HepG2 (cell line): ENCODE results near the gene TFAP2A. TPM values are rescaled to one million over a fixed set of nuclear protein-coding genes. Genes with fewer than 3 reads are reported as not detected.

Experiments used
- ATAC-seq: fragments of 200-7000 bp; cut with Tn5 transposase; 3 replicates; pipeline ENCODE4 v1.9.1; 2020; ENCODE audit warnings: mild to moderate bottlenecking, moderate library complexity
- BruUV-seq: library from RNA; stranded (reverse); fragments of 400-500 nt; replicated peaks from 2 replicates; lab custom pipeline; 2021; lab: Mats Ljungman, UMichigan
- CTCF ChIA-PET: fragments of 300-600 bp; formaldehyde crosslinking; extraction: SDS; loops from one replicate; lab custom pipeline; 2021; ENCODE audit warnings: low total read pairs, inconsistent platforms, low intra/inter-chr PET ratio; lab: Yijun Ruan, JAX
- POLR2A ChIA-PET: fragments of 350-600 bp; sonication (Branson Sonifier 250); formaldehyde crosslinking; loops from one replicate; lab custom pipeline; 2020; ENCODE audit warnings: antibody characterized with exemption, inconsistent platforms; lab: Yijun Ruan, JAX
- DNase-seq: peaks from one replicate; pipeline ENCODE4 v3.0.0-alpha.2; 2015; ENCODE audit warnings: low spot score
- FAIRE-seq: peaks from 3 replicates; lab custom pipeline; 2011; peaks lifted over from hg19 to GRCh38; lab: Jason Lieb, UNC
- H2AFZ ChIP-seq: one replicate; pipeline ENCODE4 v1.6.1; 2011; ENCODE audit warnings: low read length, inconsistent platforms
- H3K27ac ChIP-seq: fragments of 300-600 bp; 3 replicates; pipeline ENCODE4 v1.8.0; 2011; ENCODE audit warnings: mixed run types, mild to moderate bottlenecking, mixed read lengths, low read length, inconsistent platforms; ENCODE audit not compliant: insufficient read depth; ENCODE audit errors: extremely low read length
- H3K27me3 ChIP-seq, 2 experiments: fragments of 200-600 bp in 1 of 2; 2 replicates in 1 of 2; 3 replicates in 1 of 2; pipeline versions ENCODE4 v1.6.0 to v1.8.0; 2011; ENCODE audit warnings: low read length in 2 of 2, mild to moderate bottlenecking in 2 of 2, moderate library complexity in 2 of 2, inconsistent platforms in 1 of 2; ENCODE audit not compliant: insufficient read depth in 2 of 2, control insufficient read depth in 1 of 2
- H3K36me3 ChIP-seq, 2 experiments: fragments of 200-600 bp in 1 of 2; replicated peaks in 1 of 2; 2 replicates in 1 of 2; 3 replicates in 1 of 2; pipeline versions ENCODE4 v1.5.1 to v1.8.0; 2011; ENCODE audit warnings: low read length in 2 of 2, inconsistent platforms in 1 of 2; ENCODE audit not compliant: insufficient read depth in 2 of 2, control insufficient read depth in 1 of 2
- H3K4me1 ChIP-seq: 2 replicates; pipeline ENCODE4 v1.5.1; 2012; ENCODE audit warnings: low read length, inconsistent platforms; ENCODE audit not compliant: insufficient read depth
- H3K4me2 ChIP-seq: 2 replicates; pipeline ENCODE4 v1.6.0; 2011; ENCODE audit warnings: low read depth, low read length, inconsistent platforms
- H3K4me3 ChIP-seq, 3 experiments: fragments of 200-600 bp in 1 of 3; sonication (generic), shearing (Covaris generic) in 1 of 3; replicated peaks in 1 of 3; 2 replicates each; pipeline ENCODE4 v1.5.1; 2011 to 2016; ENCODE audit warnings: low read length in 3 of 3, inconsistent platforms in 2 of 3, low read depth in 2 of 3, mild to moderate bottlenecking in 2 of 3, control low read depth in 1 of 3, mixed read lengths in 1 of 3; ENCODE audit not compliant: insufficient read depth in 1 of 3
- H3K79me2 ChIP-seq: one replicate; pipeline ENCODE4 v1.6.1; 2011; ENCODE audit warnings: low read length, inconsistent platforms; ENCODE audit not compliant: insufficient read depth
- H3K9ac ChIP-seq: 2 replicates; pipeline ENCODE4 v1.6.0; 2011; ENCODE audit warnings: mild to moderate bottlenecking, low read depth, low read length, inconsistent platforms; ENCODE audit not compliant: insufficient read depth
- H3K9me3 ChIP-seq: 2 replicates; pipeline ENCODE4 v1.5.1; 2012; ENCODE audit warnings: mild to moderate bottlenecking, low read length
- H4K20me1 ChIP-seq: 2 replicates; pipeline ENCODE4 v1.6.0; 2011; ENCODE audit warnings: inconsistent platforms, mild to moderate bottlenecking, low read length, moderate library complexity; ENCODE audit not compliant: insufficient read depth
- CSRNP2 ChIP-seq: sonication (generic); formaldehyde crosslinking; conservative IDR thresholded peaks from 2 replicates; pipeline ENCODE4 v1.8.0; 2022; ENCODE audit warnings: low read depth, missing genetic modification reagents
- GTF3A ChIP-seq: sonication (generic); formaldehyde crosslinking; conservative IDR thresholded peaks from 2 replicates; pipeline ENCODE4 v1.4.0; 2020; ENCODE audit warnings: mild to moderate bottlenecking, missing genetic modification reagents
- HDAC6 ChIP-seq: fragments of 200-600 bp; sonication (generic); IDR thresholded peaks from 2 replicates; pipeline ENCODE4 v1.7.0; 2017; ENCODE audit warnings: mild to moderate bottlenecking, antibody characterized with exemption, low read length, low read depth
- PITX1 ChIP-seq: sonication (generic); formaldehyde crosslinking; IDR thresholded peaks from 2 replicates; pipeline ENCODE4 v1.5.1; 2020; ENCODE audit warnings: mild to moderate bottlenecking, missing genetic modification reagents
- whole genome bisulfite sequencing: methylation state at CpG from one replicate; pipeline ENCODE4 v1.1.6; 2017; ENCODE audit warnings: low lambda C conversion rate; 5-methylcytosine and 5-hydroxymethylcytosine counted together
- in situ Hi-C: cut with HindIII; loops from 2 replicates; pipeline ENCODE4 v1.10.0; 2017; ENCODE audit warnings: low pct_unique_long_range_greater_than_20kb; ENCODE audit not compliant: extremely low pct_ligation_motif_present
- intact Hi-C: fragments of 100-400 bp; cut with micrococcal nuclease; formaldehyde crosslinking; loops from one replicate; pipeline ENCODE4 v1.10.0; 2022; ENCODE audit not compliant: unreplicated experiment
- polyA plus RNA-seq, 8 experiments: library from polyadenylated mRNA; depleted of rRNA in 3 of 8; stranded (reverse) in 7 of 8; unstranded in 1 of 8; fragments of >200 nt; fragmentation: Illumina TruSeq in 4 of 8; extraction: Trizol in 4 of 8; gene quantifications; 2 replicates each; pipeline versions ENCODE4 v1.2.1 to v1.2.3, GENCODE V29; 2011 to 2016; ENCODE audit warnings: low read depth in 4 of 8, missing spikeins in 1 of 8, mixed read lengths in 1 of 8; ENCODE audit not compliant: insufficient read depth in 1 of 8
- total RNA-seq, 5 experiments: library from RNA; depleted of rRNA; stranded (reverse); fragments of >200 nt; fragmentation: Illumina TruSeq; extraction: Trizol; gene quantifications; 2 replicates each; pipeline ENCODE4 v1.2.3, GENCODE V29; 2016; ENCODE audit warnings: low read depth in 1 of 5

Gene TFAP2A
- total and polyA plus RNA-seq, 2 of the 13 experiments (the other 11 are each of a cell fraction or from before 2014, with no cell fraction given), result not detected

GRCh38 chr6:10460096-10460495, 45.2 kb upstream of the TFAP2A start:
- 2% methylated on average over 5 of the region's 5 CpGs for WGBS
- no peaks in the 10 kb centered on the region for H3K4me1 ChIP-seq
- intact Hi-C loops, result no loop called here
- no peak for ATAC-seq
- BruUV-seq, result no TSS peak
- H3K4me3 ChIP-seq, result no peak overlapping the region
- no peaks in the 10 kb centered on the region for H3K9me3 ChIP-seq
- in situ Hi-C loops, result no loop called here
- H3K27me3 ChIP-seq, result peaks cover 0 to 19% of the 10 kb centered on the region in 2 experiments; a peak in 2 of 5 replicates
- TF ChIP-seq HDAC6, result no peak
- TF ChIP-seq CSRNP2 (CRISPR knock-in tag), result no peak
- TF ChIP-seq PITX1 (CRISPR knock-in tag), result no peak
- TF ChIP-seq, all 625 proteins: peak for 0
- Histone ChIP-seq H3K36me3 (no peaks in the 10 kb centered on the region), H3K79me2 (no peaks in the 10 kb centered on the region), H3K4me2 (no peak overlapping the region), H3K9ac (no peak overlapping the region), H3K27ac (no peak overlapping the region), H2AFZ (no peak overlapping the region), H4K20me1 (no peaks in the 10 kb centered on the region)
- POLR2A ChIA-PET, result no interaction called here
- FAIRE-seq (no peak), DNase-seq (no peak)
- CTCF ChIA-PET, result no interaction called here

- H3K9me3 ChIP-seq, result no peaks in the 10 kb centered on the region
- H3K4me2 ChIP-seq, result no peak overlapping the region
- H3K4me1 ChIP-seq, result no peaks in the 10 kb centered on the region
- FAIRE-seq (no peak), ATAC-seq (no peak), DNase-seq (no peak)
- no peak overlapping the region for H3K4me3 ChIP-seq
- H3K79me2 ChIP-seq, result no peaks in the 10 kb centered on the region
- BruUV-seq, result no TSS peak
- no peak overlapping the region for H2AFZ ChIP-seq
- ChIA-PET CTCF (no interaction called here), POLR2A (no interaction called here)
- 0% methylated on average over 1 of the region's 1 CpG for WGBS
- intact Hi-C loops, result no loop called here
- H4K20me1 ChIP-seq, result no peaks in the 10 kb centered on the region
- no peak overlapping the region for H3K27ac ChIP-seq
- in situ Hi-C loops, result no loop called here
- peaks cover 0 to 12% of the 10 kb centered on the region in 2 experiments; a peak in 2 of 5 replicates for H3K27me3 ChIP-seq
- H3K9ac ChIP-seq, result no peak overlapping the region
- TF ChIP-seq GTF3A, result no peak
- no peaks in the 10 kb centered on the region for H3K36me3 ChIP-seq
Measured at GRCh38 chr6:10458287-10458686, 43.4 kb upstream of the TFAP2A start.
